GM12878 (cell line): Measurements from ENCODE around the gene ENGASE. TPM values are rescaled to one million over a fixed set of nuclear protein-coding genes. Genes with fewer than 3 reads are reported as not detected.

ENCODE experiments used
- BHLHE40 ChIP-seq, 2 experiments: fragments of 450-650 bp in 1 of 2; IDR thresholded peaks; 2 replicates each; pipeline ENCODE4 v1.6.1; 2011 to 2017; ENCODE audit warnings: low read depth in 2 of 2, borderline replicate concordance in 1 of 2, improper control_type of control experiment in 1 of 2, low read length in 1 of 2, mild to moderate bottlenecking in 1 of 2
- CTCF ChIP-seq, 3 experiments: IDR thresholded peaks in 2 of 3; conservative IDR thresholded peaks in 1 of 3; 2 replicates each; pipeline ENCODE4 v1.5.1; 2011; ENCODE audit warnings: low read depth in 3 of 3, low read length in 3 of 3, mild to moderate bottlenecking in 3 of 3, control low read depth in 2 of 3, moderate library complexity in 2 of 3, inconsistent platforms in 1 of 3, mixed read lengths in 1 of 3; ENCODE audit not compliant: control insufficient read depth in 2 of 3, insufficient read depth in 1 of 3; ENCODE audit errors: extremely low read depth in 1 of 3
- E2F8 ChIP-seq: fragments of 450-650 bp; IDR thresholded peaks from 2 replicates; pipeline ENCODE4 v1.6.1; 2018; ENCODE audit warnings: mild to moderate bottlenecking, low read depth, moderate library complexity; ENCODE audit not compliant: partially characterized antibody
- ETV6 ChIP-seq, 2 experiments: fragments of 450-650 bp in 1 of 2; IDR thresholded peaks in 1 of 2; conservative IDR thresholded peaks in 1 of 2; 2 replicates each; pipeline ENCODE4 v1.6.1; 2014; ENCODE audit warnings: antibody characterized with exemption in 1 of 2, borderline replicate concordance in 1 of 2, low read depth in 1 of 2, mild to moderate bottlenecking in 1 of 2, moderate library complexity in 1 of 2
- HDAC6 ChIP-seq: fragments of 200-600 bp; sonication (generic); IDR thresholded peaks from one replicate; pipeline ENCODE4 v1.8.0; 2017; ENCODE audit warnings: antibody characterized with exemption; ENCODE audit not compliant: unreplicated experiment
- KAT2A ChIP-seq: conservative IDR thresholded peaks from 2 replicates; pipeline ENCODE4 v1.6.1; 2011; ENCODE audit warnings: low read depth, low read length; ENCODE audit not compliant: control insufficient read depth
- RELB ChIP-seq: fragments of 450-650 bp; IDR thresholded peaks from 2 replicates; pipeline ENCODE4 v1.6.1; 2017; ENCODE audit warnings: low read depth, mild to moderate bottlenecking, moderate library complexity
- TAF1 ChIP-seq: IDR thresholded peaks from 2 replicates; pipeline ENCODE4 v1.6.1; 2011; ENCODE audit warnings: mild to moderate bottlenecking, low read depth, low read length, borderline replicate concordance
- USF1 ChIP-seq: IDR thresholded peaks from 2 replicates; pipeline ENCODE4 v1.6.1; 2011; ENCODE audit warnings: borderline replicate concordance, low read depth, mild to moderate bottlenecking, moderate library complexity, mixed read lengths, low read length; ENCODE audit not compliant: insufficient read depth; ENCODE audit errors: extremely low read length
- YY1 ChIP-seq: IDR thresholded peaks from 2 replicates; pipeline ENCODE4 v1.6.1; 2011; ENCODE audit warnings: low read depth, mild to moderate bottlenecking, low read length
- ZNF687 ChIP-seq: fragments of 450-650 bp; IDR thresholded peaks from 2 replicates; pipeline ENCODE4 v1.6.1; 2017; ENCODE audit warnings: mild to moderate bottlenecking, moderate library complexity
- polyA plus RNA-seq, 11 experiments: library from polyadenylated mRNA; depleted of rRNA in 4 of 11; unstranded in 6 of 11; stranded (reverse) in 5 of 11; fragments of >200 nt; fragmentation: Nextera tagmentation in 4 of 11; fragmentation: Illumina TruSeq in 1 of 11; extraction: Ambion mirVana in 4 of 11; extraction: Trizol in 1 of 11; gene quantifications; 1 replicate in 1 of 11; 2 replicates in 10 of 11; pipeline versions ENCODE4 v1.2.1 to v1.2.3, GENCODE V29; 2011 to 2016; ENCODE audit warnings: inconsistent platforms in 2 of 11, missing spikeins in 2 of 11, low read depth in 1 of 11
- total RNA-seq, 4 experiments: library from RNA; depleted of rRNA in 3 of 4; stranded (reverse); fragments of >200 nt in 3 of 4; fragmentation: Illumina TruSeq in 1 of 4; extraction: Trizol in 1 of 4; gene quantifications; 2 replicates each; pipeline versions ENCODE4 v1.2.1 to v1.2.3, GENCODE V29; 2013 to 2021

The ENGASE gene
- total and polyA plus RNA-seq, 10 of the 15 experiments (the other 5 are each of a cell fraction or from before 2014, with no cell fraction given), result 0.18 to 28.9 (median 10.5) TPM

- TF ChIP-seq ETV6 (conservative IDR thresholded peaks at IDR 0.05 in 1 of 2, IDR thresholded peaks at IDR 0.05 in 1 of 2; ENCODE audit: borderline replicate concordance in 1 of 2, low read depth in 1 of 2) (no peak), ZNF687 (peak; percentile 55; the same call in 1 of the 2 replicates), HDAC6 (no peak), KAT2A (no peak), RELB (no peak), BHLHE40 (IDR thresholded peaks at IDR 0.05; ENCODE audit: borderline replicate concordance in 1 of 2, low read depth in 2 of 2, low read length in 1 of 2) (peak in 1 of 2 experiments; percentile 72; a peak in 3 of 4 replicates), YY1 (peak; percentile 88), CTCF (IDR thresholded peaks at IDR 0.05 in 2 of 3, conservative IDR thresholded peaks at IDR 0.05 in 1 of 3; ENCODE audit: control insufficient read depth in 2 of 3, extremely low read depth in 1 of 3, insufficient read depth in 1 of 3, low read depth in 3 of 3, low read length in 3 of 3) (no peak), USF1 (no peak), E2F8 (no peak), TAF1 (peak; percentile 52; the same call in 1 of the 2 replicates)
Measured at GRCh38 chr17:79074649-79075445, at the start of gene ENGASE (continued).
